ENCODE data around the gene HOXA13. TPM values are rescaled to one million over a fixed set of nuclear protein-coding genes. Genes with fewer than 3 reads are reported as not detected.

HOXA13 gene
- total and polyA plus RNA-seq, 4 donors, result 0.10 TPM; not detected in 3

DNA sequence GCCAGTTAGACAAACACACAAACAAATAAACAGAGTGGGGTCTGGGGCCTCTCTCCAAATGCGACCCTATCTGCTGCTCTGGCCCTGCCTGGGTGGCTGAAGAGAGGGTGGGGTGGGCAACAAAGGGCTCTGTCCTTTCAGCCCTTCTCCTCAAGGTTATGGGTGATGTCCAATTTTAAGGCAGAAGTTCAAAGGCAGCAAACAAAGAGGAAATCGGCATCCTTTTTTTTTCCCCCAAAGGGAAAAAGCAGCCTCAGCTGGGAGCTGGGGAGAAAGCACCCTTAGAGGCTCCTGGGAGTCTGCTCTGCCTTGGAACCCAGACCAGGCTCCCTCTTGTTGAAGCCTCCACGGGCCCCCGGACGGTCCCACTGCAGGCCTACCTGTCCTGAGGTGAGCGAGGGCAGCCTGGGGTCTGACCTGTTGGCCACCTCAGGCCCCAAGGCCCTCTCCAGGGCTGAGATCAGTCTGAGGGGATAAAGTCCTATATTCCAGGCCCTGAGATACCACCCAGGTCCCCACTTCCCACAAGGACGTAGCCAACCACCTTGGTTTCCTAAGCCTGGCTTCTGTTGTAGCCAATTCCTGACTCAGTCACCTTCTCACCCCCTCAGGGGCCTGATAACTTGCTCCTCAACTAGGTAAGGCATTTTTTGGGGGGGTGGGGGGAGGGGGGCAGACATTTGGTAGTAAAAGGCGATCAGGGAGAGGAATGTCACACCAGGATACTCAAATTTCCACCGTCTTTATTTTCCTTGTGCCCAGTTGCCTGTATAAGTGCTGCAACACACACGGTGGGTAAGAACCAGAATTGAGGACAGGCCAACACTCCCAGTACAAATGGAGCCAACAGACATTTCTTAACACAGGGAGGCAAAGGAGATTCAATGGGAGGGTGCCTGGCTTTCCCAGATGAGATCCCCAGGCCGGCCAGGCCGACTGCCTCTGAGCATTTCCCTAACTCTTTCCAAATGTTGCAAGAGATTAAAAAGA, 19.2 kb downstream of the HOXA13 start:
- 54% methylated on average over 7 of the region's 12 CpGs for WGBS (ENCODE audit: insufficient coverage)
- DNase-seq (ENCODE audit: low read depth in 4 of 6, low spot score in 6 of 6), result no peak
- Histone ChIP-seq H3K4me1 (ENCODE audit: control insufficient read depth, insufficient read depth, low read length) (peaks cover 71% of the 10 kb centered on the region), H3K36me3 (ENCODE audit: control insufficient read depth, insufficient read depth, low read length) (no peaks in the 10 kb centered on the region), H3K27ac (ENCODE audit: low read depth, low read length) (peak overlapping the region; percentile 85), H3K4me3 (ENCODE audit: low read depth, low read length) (no peak overlapping the region), H3K9me3 (ENCODE audit: control insufficient read depth, insufficient read depth, low read length) (no peaks in the 10 kb centered on the region), H3K27me3 (ENCODE audit: control insufficient read depth, insufficient read depth, low read length) (peaks cover 99% of the 10 kb centered on the region)

- Histone ChIP-seq H3K27ac (ENCODE audit: low read depth, low read length) (peak overlapping the region; percentile 85), H3K9me3 (ENCODE audit: control insufficient read depth, insufficient read depth, low read length) (no peaks in the 10 kb centered on the region), H3K4me3 (ENCODE audit: low read depth, low read length) (peak overlapping the region; percentile 38), H3K27me3 (ENCODE audit: control insufficient read depth, insufficient read depth, low read length) (peaks cover 99% of the 10 kb centered on the region), H3K4me1 (ENCODE audit: control insufficient read depth, insufficient read depth, low read length) (peaks cover 71% of the 10 kb centered on the region), H3K36me3 (ENCODE audit: control insufficient read depth, insufficient read depth, low read length) (no peaks in the 10 kb centered on the region)
- peak in 2 of 6 donors; percentile 85 to 89 for DNase-seq (ENCODE audit: low read depth in 4 of 6, low spot score in 6 of 6)
- WGBS (ENCODE audit: insufficient coverage), result 2% methylated on average over 42 of the region's 56 CpGs
Observed at GRCh38 chr7:27179503-27180430, 20.1 kb downstream of the HOXA13 start.

GRCh38 chr7:27179030-27179429, 20.9 kb downstream of the HOXA13 start:
- H3K36me3 ChIP-seq (ENCODE audit: control insufficient read depth, insufficient read depth, low read length), result no peaks in the 10 kb centered on the region
- peak overlapping the region; percentile 38 for H3K4me3 ChIP-seq (ENCODE audit: low read depth, low read length)
- DNase-seq (ENCODE audit: low read depth in 4 of 6, low spot score in 6 of 6), result no peak
- peaks cover 72% of the 10 kb centered on the region for H3K4me1 ChIP-seq (ENCODE audit: control insufficient read depth, insufficient read depth, low read length)
- peaks cover 99% of the 10 kb centered on the region for H3K27me3 ChIP-seq (ENCODE audit: control insufficient read depth, insufficient read depth, low read length)
- WGBS (ENCODE audit: insufficient coverage), result 23% methylated on average over 12 of the region's 14 CpGs
- H3K27ac ChIP-seq (ENCODE audit: low read depth, low read length), result peak overlapping the region; percentile 85
- no peaks in the 10 kb centered on the region for H3K9me3 ChIP-seq (ENCODE audit: control insufficient read depth, insufficient read depth, low read length)

DNA sequence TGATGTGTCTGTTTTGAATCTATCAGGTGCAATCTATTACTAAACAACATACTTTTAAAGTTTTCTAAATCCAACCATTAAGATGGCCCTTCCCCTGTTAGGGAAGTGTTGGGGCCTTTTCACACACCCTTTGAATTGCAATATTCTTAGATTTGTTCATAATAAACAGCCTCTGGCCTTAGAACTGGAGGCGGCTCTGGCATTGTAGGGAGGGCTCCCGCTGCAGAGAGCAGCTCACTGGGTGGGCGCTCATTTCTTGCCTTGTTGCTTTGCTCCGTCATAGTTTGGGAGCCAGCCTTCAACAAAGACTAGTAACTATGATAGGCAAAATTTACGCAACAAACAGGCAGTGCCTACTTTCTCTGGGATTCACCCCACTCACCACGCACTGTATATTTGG, 21.5 kb downstream of the HOXA13 start:
- Histone ChIP-seq H3K4me3 (ENCODE audit: low read depth, low read length) (peak overlapping the region; percentile 38), H3K27me3 (ENCODE audit: control insufficient read depth, insufficient read depth, low read length) (peaks cover 92% of the 10 kb centered on the region), H3K27ac (ENCODE audit: low read depth, low read length) (peak overlapping the region; percentile 85), H3K4me1 (ENCODE audit: control insufficient read depth, insufficient read depth, low read length) (peaks cover 67% of the 10 kb centered on the region), H3K9me3 (ENCODE audit: control insufficient read depth, insufficient read depth, low read length) (no peaks in the 10 kb centered on the region), H3K36me3 (ENCODE audit: control insufficient read depth, insufficient read depth, low read length) (no peaks in the 10 kb centered on the region)
- DNase-seq (ENCODE audit: low read depth in 4 of 6, low spot score in 6 of 6), result no peak
- 55% methylated on average over 3 of the region's 6 CpGs for WGBS (ENCODE audit: insufficient coverage)

DNA sequence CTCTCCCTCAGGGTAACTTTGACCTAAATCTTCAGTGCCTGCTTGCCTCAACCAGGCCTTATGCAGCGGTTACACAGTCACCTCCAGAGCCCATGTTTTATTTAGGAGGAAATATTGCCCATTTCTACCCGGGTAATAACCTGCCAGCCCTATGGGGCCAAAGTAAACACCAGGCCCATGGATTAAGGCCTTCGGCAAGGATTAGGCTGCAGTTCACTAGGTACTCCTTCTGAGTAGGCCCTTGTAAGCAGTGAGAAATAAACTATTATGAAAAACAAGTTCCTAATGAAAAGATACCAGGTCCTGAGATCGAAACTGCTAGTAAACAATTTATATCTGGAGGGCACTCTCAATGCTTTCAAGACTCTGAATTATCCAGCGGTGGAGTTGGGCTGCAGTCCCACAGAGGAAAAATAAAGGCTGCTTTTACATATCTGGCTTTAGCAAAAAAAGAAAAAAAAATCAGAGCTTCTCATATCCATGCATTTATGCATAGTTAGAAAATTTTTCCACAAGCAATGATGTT, 22.0 kb downstream of the HOXA13 start:
- peak overlapping the region; percentile 85 for H3K27ac ChIP-seq (ENCODE audit: low read depth, low read length)
- H3K4me1 ChIP-seq (ENCODE audit: control insufficient read depth, insufficient read depth, low read length), result peaks cover 65% of the 10 kb centered on the region
- no peaks in the 10 kb centered on the region for H3K9me3 ChIP-seq (ENCODE audit: control insufficient read depth, insufficient read depth, low read length)
- H3K36me3 ChIP-seq (ENCODE audit: control insufficient read depth, insufficient read depth, low read length), result peaks cover under 1% of the 10 kb centered on the region
- WGBS (ENCODE audit: insufficient coverage), result 79% methylated on average over 2 of the region's 5 CpGs
- H3K27me3 ChIP-seq (ENCODE audit: control insufficient read depth, insufficient read depth, low read length), result peaks cover 90% of the 10 kb centered on the region
- H3K4me3 ChIP-seq (ENCODE audit: low read depth, low read length), result peak overlapping the region; percentile 38
- DNase-seq (ENCODE audit: low read depth in 4 of 6, low spot score in 6 of 6), result no peak

DNA sequence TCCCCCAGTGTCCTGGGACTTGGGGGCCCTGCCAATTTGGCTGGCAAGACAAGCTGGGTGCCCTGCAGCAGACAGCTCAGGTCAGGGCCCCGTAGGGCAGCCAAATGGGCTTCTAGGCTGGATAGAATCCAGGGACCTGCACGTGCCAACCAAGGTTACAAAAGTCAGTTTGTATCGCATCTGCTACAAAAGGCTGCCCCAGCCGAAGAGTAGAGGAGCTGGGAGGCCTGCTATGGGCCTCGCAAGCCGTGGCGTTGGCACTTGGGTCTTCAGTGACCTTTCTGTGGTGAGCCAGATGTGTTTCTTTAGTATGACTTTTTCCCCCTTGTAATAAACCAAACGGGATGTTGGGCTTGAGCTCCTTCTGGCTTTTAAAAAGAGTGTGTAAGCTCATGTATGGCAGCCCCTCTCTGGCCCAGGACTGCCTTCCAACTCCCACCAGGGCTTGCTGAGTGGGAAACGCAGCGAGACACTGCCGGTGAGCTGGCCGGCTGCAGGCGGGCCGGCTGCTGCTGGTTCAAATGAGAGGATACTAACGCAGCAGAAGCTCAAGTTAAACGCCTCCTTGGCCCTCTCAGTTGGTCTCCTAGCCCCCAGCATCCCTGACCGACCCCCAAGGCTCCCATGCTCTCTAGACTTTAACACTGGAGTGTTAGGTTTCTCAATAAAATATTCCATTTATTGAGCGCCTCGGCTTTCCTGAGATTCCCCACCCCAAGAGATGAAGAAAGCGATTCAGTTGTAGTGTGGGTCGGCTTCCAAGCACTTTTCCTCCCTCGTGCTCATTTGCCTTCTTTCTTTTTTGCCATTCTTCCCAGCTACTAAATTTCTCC, 22.7 kb downstream of the HOXA13 start:
- no peaks in the 10 kb centered on the region for H3K9me3 ChIP-seq (ENCODE audit: control insufficient read depth, insufficient read depth, low read length)
- H3K36me3 ChIP-seq (ENCODE audit: control insufficient read depth, insufficient read depth, low read length), result peaks cover 6% of the 10 kb centered on the region
- H3K4me3 ChIP-seq (ENCODE audit: low read depth, low read length), result peak overlapping the region; percentile 38
- WGBS (ENCODE audit: insufficient coverage), result 65% methylated on average over 14 of the region's 22 CpGs
- H3K27me3 ChIP-seq (ENCODE audit: control insufficient read depth, insufficient read depth, low read length), result peaks cover 90% of the 10 kb centered on the region
- DNase-seq (ENCODE audit: low read depth in 4 of 6, low spot score in 6 of 6), result no peak
- H3K27ac ChIP-seq (ENCODE audit: low read depth, low read length), result peak overlapping the region; percentile 85
- H3K4me1 ChIP-seq (ENCODE audit: control insufficient read depth, insufficient read depth, low read length), result peaks cover 68% of the 10 kb centered on the region

- Histone ChIP-seq H3K9me3 (ENCODE audit: control insufficient read depth, insufficient read depth, low read length) (no peaks in the 10 kb centered on the region), H3K4me1 (ENCODE audit: control insufficient read depth, insufficient read depth, low read length) (peaks cover 69% of the 10 kb centered on the region), H3K36me3 (ENCODE audit: control insufficient read depth, insufficient read depth, low read length) (peaks cover 9% of the 10 kb centered on the region), H3K27me3 (ENCODE audit: control insufficient read depth, insufficient read depth, low read length) (peaks cover 90% of the 10 kb centered on the region), H3K27ac (ENCODE audit: low read depth, low read length) (peak overlapping the region; percentile 85), H3K4me3 (ENCODE audit: low read depth, low read length) (peak overlapping the region; percentile 4)
- WGBS (ENCODE audit: insufficient coverage), result 50% methylated on average over 2 of the region's 3 CpGs
- DNase-seq (ENCODE audit: low read depth in 4 of 6, low spot score in 6 of 6), result no peak
Observed at GRCh38 chr7:27176524-27176845, 23.4 kb downstream of the HOXA13 start.

- Histone ChIP-seq H3K27ac (ENCODE audit: low read depth, low read length) (peak overlapping the region; percentile 85), H3K4me3 (ENCODE audit: low read depth, low read length) (peak overlapping the region; percentile 4), H3K4me1 (ENCODE audit: control insufficient read depth, insufficient read depth, low read length) (peaks cover 72% of the 10 kb centered on the region), H3K36me3 (ENCODE audit: control insufficient read depth, insufficient read depth, low read length) (peaks cover 12% of the 10 kb centered on the region), H3K27me3 (ENCODE audit: control insufficient read depth, insufficient read depth, low read length) (peaks cover 92% of the 10 kb centered on the region), H3K9me3 (ENCODE audit: control insufficient read depth, insufficient read depth, low read length) (no peaks in the 10 kb centered on the region)
- no peak for DNase-seq (ENCODE audit: low read depth in 4 of 6, low spot score in 6 of 6)
- WGBS (ENCODE audit: insufficient coverage), result 46% methylated on average over 39 of the region's 40 CpGs
Observed at GRCh38 chr7:27175626-27176523, 24.0 kb downstream of the HOXA13 start.

Measured in spinal cord (tissue), 10 donors.